ENCODE data around the gene GNB5. TPM values are rescaled to one million over a fixed set of nuclear protein-coding genes. Genes with fewer than 3 reads are reported as not detected.

Gene GNB5
- total RNA-seq, 1 donor = 58.3 TPM

GRCh38 chr15:52066842-52067544 is 124.2 kb downstream of the GNB5 start:
- no peak for TF ChIP-seq CTCF (IDR thresholded peaks at IDR 0.05; ENCODE audit: insufficient read depth, low read depth, low read length)
- DNase-seq (ENCODE audit: low read depth) = peak; percentile 30

More at GRCh38 chr15:52066842-52067544, 124.2 kb downstream of the GNB5 start:
- H3K4me3 ChIP-seq (ENCODE audit: low read depth, low read length) = no peak overlapping the region

Small RNAs within 50 kb of the gene (small RNA-seq; reads per million reads assigned to genes)
- gene RF00019 = not detected

Other genes with a start within 250 kb of the GNB5 start
- gene LEO1, start 219.6 kb downstream of the GNB5 start, total RNA-seq = 22.2 and 28.1 TPM in 2 replicates
- gene MAPK6, start 172.2 kb downstream of the GNB5 start, total RNA-seq = 108 and 135 TPM in 2 replicates
- gene BCL2L10, start 78.6 kb downstream of the GNB5 start, total RNA-seq = 0.64 and 3.5 TPM in 2 replicates
- gene MYO5C, start 104.4 kb upstream of the GNB5 start, total RNA-seq = under 0.01 TPM in 1 of 2 replicates, not detected in the other